RWPE1 (cell line): Measurements from ENCODE around the gene ARL6.
"Not testable (repeated sequence)": the region's sequence is repeated elsewhere in the genome, so short reads cannot be mapped to it uniquely, and the experiment has no call there.

ENCODE experiments used
- CTCF ChIA-PET: fragments of 350-600 bp; sonication (Branson Sonifier 250); formaldehyde crosslinking; extraction: SDS; loops from one replicate; lab custom pipeline; 2021; lab: Yijun Ruan, JAX
- POLR2A ChIA-PET: fragments of 400-600 bp; formaldehyde crosslinking; extraction: SDS; loops from one replicate; lab custom pipeline; 2020; ENCODE audit warnings: antibody characterized with exemption; ENCODE audit not compliant: low non-redundant PET; lab: Yijun Ruan, JAX
- DNase-seq: peaks from one replicate; pipeline ENCODE4 v3.0.0; 2012; ENCODE audit warnings: low spot score
- H3K27ac ChIP-seq: fragments of 450-650 bp; 2 replicates; pipeline ENCODE4 v1.5.1; 2017
- TF ChIP-seq, protein P1 (sequence below): fragments of 450-650 bp; conservative IDR thresholded peaks from 2 replicates; pipeline ENCODE4 v1.5.1; 2017; ENCODE audit warnings: low read depth, mild to moderate bottlenecking

The ARL6 gene

DNA sequence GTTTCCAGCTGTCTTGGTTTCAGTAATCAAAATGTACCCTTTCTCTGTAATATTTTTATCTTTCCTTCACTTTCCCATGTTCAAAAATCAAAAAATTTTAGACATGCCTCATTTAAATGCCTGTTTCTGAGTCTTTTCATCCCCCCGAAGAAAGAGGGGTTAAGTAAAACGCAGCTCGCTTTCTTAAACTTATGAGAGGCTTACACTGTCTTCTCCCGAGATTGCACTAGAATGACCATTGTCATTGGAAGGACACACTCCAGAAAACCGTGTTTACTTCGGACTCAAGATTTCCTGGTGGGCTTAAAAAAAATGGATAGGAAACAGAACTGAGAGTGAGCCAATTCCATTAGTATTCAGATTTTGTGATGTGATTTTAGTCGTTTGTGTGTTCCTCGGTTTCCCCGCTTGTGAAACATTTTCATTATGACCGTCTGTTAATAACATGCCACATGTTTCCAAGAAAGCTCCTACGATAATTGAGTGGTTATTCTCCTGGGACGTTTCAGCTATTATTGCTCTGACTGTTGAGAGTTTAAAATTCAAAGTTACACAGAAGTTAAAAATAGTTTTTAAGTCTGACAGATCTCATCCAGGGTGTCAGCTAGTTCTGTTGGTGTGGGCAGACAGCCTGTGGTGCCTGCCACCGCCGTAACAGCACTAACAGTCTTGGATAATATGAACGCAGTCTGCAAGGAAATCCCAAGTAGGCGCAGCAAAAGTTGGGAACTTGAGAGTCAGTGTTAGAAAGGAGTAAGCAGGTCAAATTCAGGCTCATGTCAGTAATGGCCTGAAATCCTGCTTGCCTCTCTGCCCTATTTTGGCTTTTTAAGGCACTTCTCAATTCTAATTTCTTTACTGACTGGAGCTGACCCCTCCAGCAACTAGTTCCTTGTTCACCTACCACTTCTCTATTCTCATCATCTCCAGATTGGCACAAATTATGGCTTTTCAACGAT is 58.8 kb downstream of the ARL6 start:
- ChIA-PET POLR2A (no interaction called here), CTCF (interaction anchor here (0.8 kb wide), 2 partner anchors 29 to 51 kb away, joined by 3 to 4 read pairs; no protein-coding TSS in a partner anchor)
- no peak overlapping the region for H3K27ac ChIP-seq
- TF ChIP-seq, protein P1, sequence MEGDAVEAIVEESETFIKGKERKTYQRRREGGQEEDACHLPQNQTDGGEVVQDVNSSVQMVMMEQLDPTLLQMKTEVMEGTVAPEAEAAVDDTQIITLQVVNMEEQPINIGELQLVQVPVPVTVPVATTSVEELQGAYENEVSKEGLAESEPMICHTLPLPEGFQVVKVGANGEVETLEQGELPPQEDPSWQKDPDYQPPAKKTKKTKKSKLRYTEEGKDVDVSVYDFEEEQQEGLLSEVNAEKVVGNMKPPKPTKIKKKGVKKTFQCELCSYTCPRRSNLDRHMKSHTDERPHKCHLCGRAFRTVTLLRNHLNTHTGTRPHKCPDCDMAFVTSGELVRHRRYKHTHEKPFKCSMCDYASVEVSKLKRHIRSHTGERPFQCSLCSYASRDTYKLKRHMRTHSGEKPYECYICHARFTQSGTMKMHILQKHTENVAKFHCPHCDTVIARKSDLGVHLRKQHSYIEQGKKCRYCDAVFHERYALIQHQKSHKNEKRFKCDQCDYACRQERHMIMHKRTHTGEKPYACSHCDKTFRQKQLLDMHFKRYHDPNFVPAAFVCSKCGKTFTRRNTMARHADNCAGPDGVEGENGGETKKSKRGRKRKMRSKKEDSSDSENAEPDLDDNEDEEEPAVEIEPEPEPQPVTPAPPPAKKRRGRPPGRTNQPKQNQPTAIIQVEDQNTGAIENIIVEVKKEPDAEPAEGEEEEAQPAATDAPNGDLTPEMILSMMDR = no peak
- DNase-seq = no peak

DNA sequence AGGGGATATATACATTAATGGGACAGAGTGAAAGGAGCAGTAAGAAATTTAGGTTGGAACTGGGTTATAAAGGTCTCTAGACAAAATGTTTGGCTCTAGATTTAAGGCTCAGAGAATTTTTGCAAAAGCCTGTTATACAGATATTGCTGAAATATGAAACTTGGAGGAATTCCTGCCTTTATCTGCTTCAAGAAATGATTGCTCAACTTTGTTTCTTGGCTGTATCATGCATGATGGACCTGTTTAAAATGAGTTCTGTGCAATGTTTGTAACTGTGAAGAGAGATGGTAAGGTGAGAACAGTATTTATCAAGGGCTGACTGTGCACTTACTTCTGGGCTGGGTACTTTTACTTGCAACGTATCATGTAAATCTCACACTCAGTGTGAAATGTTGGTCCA is 60.5 kb downstream of the ARL6 start:
- ChIA-PET POLR2A (no interaction called here), CTCF (no interaction called here)
- H3K27ac ChIP-seq = no peak overlapping the region
- no peak for DNase-seq
- TF ChIP-seq, protein P1 = no peak

DNA sequence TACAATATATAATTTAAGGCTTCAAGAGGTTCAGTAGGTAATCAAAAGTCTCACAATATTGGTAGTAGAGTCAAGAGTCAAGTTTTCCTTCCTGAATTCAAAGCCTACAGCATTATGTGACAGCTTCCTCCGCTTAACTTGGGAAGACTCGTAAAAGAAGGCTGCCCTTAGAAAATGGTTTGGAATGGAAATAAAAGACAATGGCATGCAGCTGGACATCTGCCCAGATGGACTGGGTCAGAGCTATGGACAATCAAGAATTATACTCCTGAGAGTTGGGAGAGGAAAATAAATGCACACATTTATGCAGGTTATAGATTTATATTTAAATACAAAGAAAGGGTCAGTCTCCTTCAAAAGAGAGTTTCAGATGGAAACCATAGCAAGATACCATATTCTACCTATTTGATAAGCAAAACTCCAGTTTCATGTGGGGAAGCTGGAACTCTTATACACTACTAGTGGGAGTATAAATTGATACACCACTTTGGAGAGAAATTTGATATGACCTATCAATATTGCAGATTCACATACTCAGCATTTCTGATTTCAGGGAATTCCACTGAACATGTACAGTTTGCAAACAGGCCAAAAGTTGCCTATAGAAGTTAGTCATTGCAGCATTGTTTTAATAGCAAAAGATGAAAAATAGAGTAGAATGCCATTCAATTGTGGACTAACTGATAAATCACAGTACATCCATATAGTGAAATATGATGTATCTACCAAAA is 63.3 kb downstream of the ARL6 start:
- TF ChIP-seq, protein P1 = no peak
- DNase-seq = no peak
- ChIA-PET CTCF (interaction anchor here (0.6 kb wide), 2 partner anchors 9 to 62 kb away, joined by 3 to 4 read pairs; no protein-coding TSS in a partner anchor), POLR2A (no interaction called here)
- H3K27ac ChIP-seq = no peak overlapping the region

DNA sequence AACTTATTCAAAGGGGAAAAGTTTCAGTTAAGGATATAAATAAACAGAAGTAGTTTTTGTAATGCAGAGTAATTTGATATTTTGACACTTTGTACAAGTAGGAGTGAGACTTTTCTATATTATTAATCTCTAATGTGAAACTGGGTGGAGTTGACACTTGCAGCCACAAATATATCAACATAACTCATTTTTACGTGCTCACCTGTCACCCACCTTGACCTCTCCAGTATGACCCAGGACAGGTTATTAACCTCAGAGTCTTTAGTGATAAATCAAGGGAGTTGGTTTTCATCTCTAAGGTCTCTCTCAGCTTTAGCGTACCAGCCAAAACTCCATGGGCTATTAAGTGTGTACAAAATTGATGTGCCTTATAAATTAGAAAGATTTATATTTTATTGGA is 64.6 kb downstream of the ARL6 start:
- DNase-seq = no peak
- POLR2A ChIA-PET = no interaction called here
- TF ChIP-seq, protein P1 = no peak
- CTCF ChIA-PET = interaction anchor here (0.6 kb wide), 1 partner anchor 171 kb away, joined by 4 read pairs; no protein-coding TSS in a partner anchor
- no peak overlapping the region for H3K27ac ChIP-seq

DNA sequence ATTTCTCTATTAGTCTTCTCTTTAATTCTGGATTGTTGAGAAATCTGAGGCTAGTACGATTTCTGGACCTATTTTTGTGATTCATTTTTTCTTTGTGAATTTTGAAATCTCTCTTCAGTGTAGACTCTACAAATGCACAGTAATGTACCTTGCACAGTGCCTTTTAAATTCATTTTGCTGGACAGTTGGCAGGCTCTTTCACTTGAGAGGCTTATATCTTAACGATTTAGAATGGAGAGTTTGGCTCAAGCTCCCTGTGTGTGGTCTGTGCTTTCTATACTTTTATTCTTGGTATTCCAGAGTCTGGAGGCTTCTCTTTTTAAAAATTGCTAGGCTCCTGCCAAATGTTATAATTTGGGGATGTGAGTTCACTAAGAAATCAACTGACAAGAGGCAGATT is 66.1 kb downstream of the ARL6 start:
- POLR2A ChIA-PET = no interaction called here

DNA sequence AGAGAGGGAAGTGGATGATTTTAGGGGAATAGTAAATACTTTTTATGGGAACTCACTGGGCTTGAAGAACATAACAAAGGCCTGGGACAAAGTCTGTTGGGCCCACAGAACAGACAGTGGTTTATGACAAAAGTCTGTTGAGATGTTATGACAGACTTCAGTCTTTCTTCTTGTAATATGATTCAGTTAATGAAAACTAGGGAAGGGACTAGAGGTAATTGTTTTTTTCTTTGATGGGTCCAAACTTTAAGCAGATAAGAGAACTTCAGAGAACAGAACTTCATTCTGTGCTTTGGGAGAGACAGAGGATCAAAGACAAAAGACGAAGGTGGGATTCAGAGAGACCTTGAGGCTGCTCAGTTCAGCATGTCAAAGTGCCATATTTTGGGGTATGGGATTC is 66.6 kb downstream of the ARL6 start:
- no peak overlapping the region for H3K27ac ChIP-seq
- CTCF ChIA-PET = no interaction called here
- TF ChIP-seq, protein P1 = no peak
- POLR2A ChIA-PET = no interaction called here
- no peak for DNase-seq

More for the DNA sequence above, 66.1 kb downstream of the ARL6 start:
- CTCF ChIA-PET = interaction anchor here (1.0 kb wide), 1 partner anchor 25 kb away, joined by 3 read pairs; no protein-coding TSS in a partner anchor
- TF ChIP-seq, protein P1 = no peak
- no peak overlapping the region for H3K27ac ChIP-seq
- DNase-seq = no peak

DNA sequence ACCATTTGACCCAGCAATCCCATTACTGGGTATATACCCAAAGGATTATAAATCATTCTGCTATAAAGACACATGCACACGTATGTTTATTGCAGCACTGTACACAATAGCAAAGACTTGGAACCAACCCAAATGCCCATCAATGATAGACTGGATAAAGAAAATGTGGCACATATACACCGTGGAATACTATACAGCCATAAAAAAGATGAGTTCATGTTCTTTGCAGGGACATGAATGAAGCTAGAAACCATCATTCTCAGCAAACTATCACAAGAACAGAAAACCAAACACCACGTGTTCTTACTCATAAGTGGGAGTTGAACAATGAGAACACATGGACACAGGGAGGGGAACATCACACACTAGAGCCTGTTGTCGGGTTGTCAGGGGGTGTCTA is 68.6 kb downstream of the ARL6 start:
- CTCF ChIA-PET, H3K27ac ChIP-seq, POLR2A ChIA-PET, DNase-seq: not testable (repeated sequence)
